Hepatocyte (in vitro differentiated cells): Measurements from ENCODE around the gene MARK1.
"Not testable (repeated sequence)": the region's sequence is repeated elsewhere in the genome, so short reads cannot be mapped to it uniquely, and the experiment has no call there.

Experiments used
- CTCF ChIP-seq: fragments of 200-600 bp; sonication (generic); IDR thresholded peaks from 2 replicates; pipeline ENCODE4 v1.5.1; 2016; ENCODE audit warnings: antibody characterized with exemption, mild to moderate bottlenecking; ENCODE audit not compliant: poor library complexity
- EZH2phosphoT487 ChIP-seq: fragments of 200-600 bp; sonication (generic); IDR thresholded peaks from one replicate; pipeline ENCODE4 v1.6.1; 2018; ENCODE audit warnings: antibody characterized with exemption, mild to moderate bottlenecking, low read depth, moderate library complexity; ENCODE audit not compliant: unreplicated experiment, severe bottlenecking

- TF ChIP-seq CTCF, EZH2phosphoT487: not testable (repeated sequence)
Measured at GRCh38 chr1:220611100-220611499, 83.2 kb downstream of the MARK1 start.
